ENCODE measurements around the gene RASSF3.

RASSF3 gene

DNA sequence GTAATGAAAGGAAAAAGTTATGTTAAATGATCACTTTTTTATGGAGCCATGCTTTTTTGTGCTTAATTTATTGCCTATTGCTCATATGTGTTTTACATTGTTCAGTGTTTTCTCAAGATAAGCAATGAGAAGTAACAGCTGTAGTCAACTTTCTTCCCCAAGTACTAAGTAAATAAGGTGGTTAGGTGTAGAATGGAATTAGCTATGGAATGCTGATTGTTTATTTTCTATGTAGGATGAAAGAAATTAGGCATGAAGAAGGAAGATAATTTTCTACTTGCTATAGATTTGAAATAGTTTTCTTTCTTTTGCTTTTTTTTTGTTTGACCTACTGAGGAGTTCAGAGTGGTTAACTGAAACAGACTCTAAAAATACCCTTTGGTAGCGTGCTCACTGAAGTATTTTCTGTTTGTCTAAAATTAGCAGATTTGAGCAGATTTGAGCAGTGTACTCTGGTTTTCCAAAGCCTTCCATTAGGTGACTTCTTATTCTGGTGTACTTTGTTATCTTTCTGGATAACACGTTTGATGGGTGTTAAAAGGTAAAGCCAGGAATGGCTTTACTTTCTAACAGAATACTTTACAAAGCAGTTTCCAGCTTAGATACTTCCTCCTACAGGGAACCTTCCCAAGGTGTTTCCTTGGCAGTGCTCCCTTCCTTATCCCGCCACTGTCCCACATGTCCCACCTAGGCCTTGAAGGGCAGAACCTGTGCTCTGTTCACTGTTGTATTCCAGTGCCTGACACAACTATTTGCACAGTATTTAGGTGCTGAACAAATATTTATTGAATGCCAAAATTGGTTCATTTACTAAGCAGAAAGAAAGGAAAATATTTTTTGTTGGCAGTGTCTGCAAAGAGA, 56.0 kb downstream of the RASSF3 start:
- TF ChIP-seq, protein P1, sequence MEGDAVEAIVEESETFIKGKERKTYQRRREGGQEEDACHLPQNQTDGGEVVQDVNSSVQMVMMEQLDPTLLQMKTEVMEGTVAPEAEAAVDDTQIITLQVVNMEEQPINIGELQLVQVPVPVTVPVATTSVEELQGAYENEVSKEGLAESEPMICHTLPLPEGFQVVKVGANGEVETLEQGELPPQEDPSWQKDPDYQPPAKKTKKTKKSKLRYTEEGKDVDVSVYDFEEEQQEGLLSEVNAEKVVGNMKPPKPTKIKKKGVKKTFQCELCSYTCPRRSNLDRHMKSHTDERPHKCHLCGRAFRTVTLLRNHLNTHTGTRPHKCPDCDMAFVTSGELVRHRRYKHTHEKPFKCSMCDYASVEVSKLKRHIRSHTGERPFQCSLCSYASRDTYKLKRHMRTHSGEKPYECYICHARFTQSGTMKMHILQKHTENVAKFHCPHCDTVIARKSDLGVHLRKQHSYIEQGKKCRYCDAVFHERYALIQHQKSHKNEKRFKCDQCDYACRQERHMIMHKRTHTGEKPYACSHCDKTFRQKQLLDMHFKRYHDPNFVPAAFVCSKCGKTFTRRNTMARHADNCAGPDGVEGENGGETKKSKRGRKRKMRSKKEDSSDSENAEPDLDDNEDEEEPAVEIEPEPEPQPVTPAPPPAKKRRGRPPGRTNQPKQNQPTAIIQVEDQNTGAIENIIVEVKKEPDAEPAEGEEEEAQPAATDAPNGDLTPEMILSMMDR (IDR thresholded peaks at IDR 0.05; ENCODE audit: low read depth, low read length, missing control alignments) = no peak
- in situ Hi-C loops (cut with HindIII; ENCODE audit: low sequenced_read_pairs) = no loop called here
- H3K4me3 ChIP-seq (ENCODE audit: low read depth, low read length) = no peak overlapping the region
- no peak for DNase-seq (ENCODE audit: low read depth)

DNA sequence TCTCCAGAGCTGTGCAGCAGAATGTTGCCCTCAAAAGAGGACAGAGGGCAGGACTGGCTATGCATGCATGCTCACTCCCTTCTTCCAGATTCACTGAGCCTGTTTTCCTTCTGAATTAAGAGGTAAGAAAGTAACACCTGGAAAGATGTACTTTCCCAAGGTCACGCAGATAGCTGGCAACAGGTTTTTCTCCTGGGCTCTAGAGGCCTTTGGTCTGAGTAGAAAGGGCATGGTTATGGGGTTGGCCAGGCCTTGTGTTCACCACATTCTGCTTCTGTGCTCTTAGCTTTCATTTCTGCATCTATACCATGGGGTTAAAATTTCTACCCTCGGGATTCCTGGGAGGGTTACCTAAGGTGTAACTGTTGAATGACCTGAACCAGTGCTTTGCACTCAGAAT, 57.5 kb downstream of the RASSF3 start:
- TF ChIP-seq, protein P1 (IDR thresholded peaks at IDR 0.05; ENCODE audit: low read depth, low read length, missing control alignments) = no peak
- no peak overlapping the region for H3K4me3 ChIP-seq (ENCODE audit: low read depth, low read length)
- DNase-seq (ENCODE audit: low read depth) = no peak
- in situ Hi-C loops (cut with HindIII; ENCODE audit: low sequenced_read_pairs) = no loop called here

DNA sequence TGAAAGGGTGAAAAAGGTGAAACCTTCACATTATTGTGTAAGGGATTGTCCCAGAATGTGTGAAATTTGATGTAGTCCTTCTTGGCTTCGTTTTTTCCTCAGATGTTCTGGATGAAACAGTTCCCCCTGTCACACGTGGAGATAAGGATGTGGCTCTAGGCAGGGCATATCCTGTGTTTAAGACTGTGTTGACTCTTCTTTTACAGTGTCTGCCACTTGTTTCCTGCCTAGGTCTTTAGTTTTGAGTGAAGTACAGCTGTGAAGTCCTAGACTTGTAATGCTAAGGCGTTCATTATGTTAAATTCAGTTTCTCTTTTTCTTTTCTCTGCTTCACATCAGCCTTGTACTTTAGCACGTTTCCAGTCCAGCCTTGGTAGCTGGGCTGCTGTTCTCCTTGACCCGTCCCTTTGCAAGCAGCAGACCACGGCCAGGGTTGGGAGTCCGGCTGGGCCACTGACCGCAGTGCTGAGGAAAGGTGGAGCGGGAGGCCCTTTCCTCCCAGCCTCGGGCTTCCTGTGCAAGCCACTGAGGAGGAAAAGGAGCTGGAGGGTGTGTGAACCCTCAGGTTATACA, 59.1 kb downstream of the RASSF3 start:
- no peak overlapping the region for H3K4me3 ChIP-seq (ENCODE audit: low read depth, low read length)
- no peak for DNase-seq (ENCODE audit: low read depth)
- in situ Hi-C loops (cut with HindIII; ENCODE audit: low sequenced_read_pairs) = no loop called here
- TF ChIP-seq, protein P1 (IDR thresholded peaks at IDR 0.05; ENCODE audit: low read depth, low read length, missing control alignments) = no peak

DNA sequence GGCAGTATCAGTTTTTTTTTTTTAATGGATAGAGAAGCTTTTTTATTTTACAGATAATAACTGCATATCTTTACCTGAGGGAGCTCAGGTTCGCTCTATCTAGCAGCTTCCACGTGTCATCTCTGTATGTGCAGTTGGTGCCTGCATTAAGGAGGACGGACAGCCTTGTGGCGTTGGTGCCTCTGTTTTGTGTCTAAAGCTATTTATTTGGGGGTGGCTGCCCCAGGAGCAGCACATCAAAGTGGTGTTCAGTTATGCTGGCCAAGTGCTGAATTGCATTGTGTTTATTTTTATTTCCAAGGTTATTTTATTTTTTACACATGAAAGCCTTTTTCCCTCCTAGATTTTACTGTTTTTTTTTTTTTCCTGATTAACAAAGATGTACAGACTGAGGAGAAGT, 59.7 kb downstream of the RASSF3 start:
- H3K4me3 ChIP-seq (ENCODE audit: low read depth, low read length) = no peak overlapping the region
- no peak for DNase-seq (ENCODE audit: low read depth)
- in situ Hi-C loops (cut with HindIII; ENCODE audit: low sequenced_read_pairs) = no loop called here
- TF ChIP-seq, protein P1 (IDR thresholded peaks at IDR 0.05; ENCODE audit: low read depth, low read length, missing control alignments) = no peak

DNA sequence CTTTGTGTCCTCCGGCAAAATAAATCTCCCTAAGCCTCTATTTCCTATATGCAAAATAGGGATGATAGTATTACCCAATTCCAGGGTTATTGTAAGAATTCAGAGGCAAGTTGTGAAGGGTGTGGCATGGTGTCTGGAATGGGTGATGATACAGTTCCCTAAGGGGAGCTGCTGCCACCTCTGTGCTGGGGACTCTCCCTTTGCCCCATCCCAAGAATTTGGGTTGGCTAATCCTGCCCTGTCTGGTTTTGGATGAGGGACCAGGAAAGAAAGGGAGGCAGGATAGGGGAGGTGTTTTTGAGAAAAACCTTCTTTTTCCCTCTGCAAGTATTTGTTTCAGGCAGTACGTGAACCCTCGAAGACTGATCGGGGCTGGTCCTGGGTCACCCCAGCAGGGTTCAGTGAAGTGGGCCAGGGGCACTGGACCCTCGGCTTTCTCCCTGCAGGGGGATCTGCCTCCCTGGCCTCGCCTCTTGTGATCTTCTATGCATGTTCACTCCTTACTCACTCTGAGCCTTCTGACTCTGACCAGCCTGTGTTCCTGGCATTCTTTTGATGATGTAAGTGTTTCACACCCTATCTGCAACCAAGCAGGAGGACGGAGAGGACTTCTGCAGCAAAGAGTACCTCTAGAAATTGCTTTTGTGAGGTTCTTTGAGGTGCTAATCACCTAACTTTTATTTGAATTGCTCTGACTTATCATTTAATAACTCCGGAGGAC, 60.8 kb downstream of the RASSF3 start:
- in situ Hi-C loops (cut with HindIII; ENCODE audit: low sequenced_read_pairs) = no loop called here
- no peak for DNase-seq (ENCODE audit: low read depth)
- no peak overlapping the region for H3K4me3 ChIP-seq (ENCODE audit: low read depth, low read length)
- TF ChIP-seq, protein P1 (IDR thresholded peaks at IDR 0.05; ENCODE audit: low read depth, low read length, missing control alignments) = no peak

DNA sequence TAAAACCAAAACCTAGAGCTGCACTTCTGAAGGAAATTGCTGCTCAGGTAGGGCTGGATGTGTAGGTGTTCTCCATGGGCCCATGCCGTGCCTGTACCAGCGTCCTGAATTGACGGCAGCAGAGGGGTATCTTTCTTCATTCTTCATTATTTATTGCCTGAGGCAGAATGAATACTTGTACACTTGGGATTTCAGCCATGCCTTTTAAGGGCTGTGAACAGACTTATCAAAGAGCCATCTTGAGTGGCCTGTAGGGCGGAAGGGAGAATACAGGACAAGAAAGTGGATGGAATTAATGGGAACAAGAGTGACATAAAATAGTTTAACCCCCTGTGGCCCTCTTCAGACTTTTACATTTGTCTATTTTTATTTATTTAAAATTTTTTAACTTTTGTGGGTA, 61.4 kb downstream of the RASSF3 start:
- no peak overlapping the region for H3K4me3 ChIP-seq (ENCODE audit: low read depth, low read length)
- no peak for DNase-seq (ENCODE audit: low read depth)
- TF ChIP-seq, protein P1 (IDR thresholded peaks at IDR 0.05; ENCODE audit: low read depth, low read length, missing control alignments) = no peak
- in situ Hi-C loops (cut with HindIII; ENCODE audit: low sequenced_read_pairs) = no loop called here
